Measurements from ENCODE around the gene LRRC75B.
"Not testable (repeated sequence)": the region's sequence is repeated elsewhere in the genome, so short reads cannot be mapped to it uniquely, and the experiment has no call there.

Gene LRRC75B

GRCh38 chr22:24603770-24604629, 11.1 kb upstream of the LRRC75B start:
- not testable (repeated sequence) for DNase-seq (ENCODE audit: extremely low read depth, low read depth)

- not testable (repeated sequence) for DNase-seq (ENCODE audit: extremely low read depth, low read depth)
Measured at GRCh38 chr22:24602847-24603769, 10.2 kb upstream of the LRRC75B start, which contains the start of gene GGT1. GGT1 (plus strand) TSS chr22:24603193; CDS start chr22:24611082, 7,889 bp downstream.

- not testable (repeated sequence) for DNase-seq (ENCODE audit: extremely low read depth, low read depth)
Measured at GRCh38 chr22:24602105-24602749, 9.4 kb upstream of the LRRC75B start.

- DNase-seq (ENCODE audit: extremely low read depth, low read depth) = no peak
- no peak for TF ChIP-seq CTCF (IDR thresholded peaks at IDR 0.05; ENCODE audit: low read depth, low read length)
Measured at GRCh38 chr22:24601217-24602104, 8.6 kb upstream of the LRRC75B start.

- not testable (repeated sequence) for DNase-seq (ENCODE audit: extremely low read depth, low read depth)
Measured at GRCh38 chr22:24599958-24600715, 7.3 kb upstream of the LRRC75B start.

GRCh38 chr22:24599514-24599913, 6.6 kb upstream of the LRRC75B start:
- no peak for TF ChIP-seq CTCF (IDR thresholded peaks at IDR 0.05; ENCODE audit: low read depth, low read length)
- DNase-seq (ENCODE audit: extremely low read depth, low read depth) = no peak

- DNase-seq (ENCODE audit: extremely low read depth, low read depth) = not testable (repeated sequence)
Measured at GRCh38 chr22:24597076-24597475, 4.2 kb upstream of the LRRC75B start.

GRCh38 chr22:24595863-24596262, 3.0 kb upstream of the LRRC75B start:
- no peak for DNase-seq (ENCODE audit: extremely low read depth, low read depth)
- TF ChIP-seq CTCF (IDR thresholded peaks at IDR 0.05; ENCODE audit: low read depth, low read length) = no peak

GRCh38 chr22:24595228-24595627, 2.4 kb upstream of the LRRC75B start:
- TF ChIP-seq CTCF (IDR thresholded peaks at IDR 0.05; ENCODE audit: low read depth, low read length) = no peak
- no peak for DNase-seq (ENCODE audit: extremely low read depth, low read depth)
